ENCODE results near the gene TRIM29. TPM values are rescaled to one million over a fixed set of nuclear protein-coding genes. Genes with fewer than 3 reads are reported as not detected.

The TRIM29 gene
- total RNA-seq, 1 experiment from 2014 or later = 4.3 TPM

DNA sequence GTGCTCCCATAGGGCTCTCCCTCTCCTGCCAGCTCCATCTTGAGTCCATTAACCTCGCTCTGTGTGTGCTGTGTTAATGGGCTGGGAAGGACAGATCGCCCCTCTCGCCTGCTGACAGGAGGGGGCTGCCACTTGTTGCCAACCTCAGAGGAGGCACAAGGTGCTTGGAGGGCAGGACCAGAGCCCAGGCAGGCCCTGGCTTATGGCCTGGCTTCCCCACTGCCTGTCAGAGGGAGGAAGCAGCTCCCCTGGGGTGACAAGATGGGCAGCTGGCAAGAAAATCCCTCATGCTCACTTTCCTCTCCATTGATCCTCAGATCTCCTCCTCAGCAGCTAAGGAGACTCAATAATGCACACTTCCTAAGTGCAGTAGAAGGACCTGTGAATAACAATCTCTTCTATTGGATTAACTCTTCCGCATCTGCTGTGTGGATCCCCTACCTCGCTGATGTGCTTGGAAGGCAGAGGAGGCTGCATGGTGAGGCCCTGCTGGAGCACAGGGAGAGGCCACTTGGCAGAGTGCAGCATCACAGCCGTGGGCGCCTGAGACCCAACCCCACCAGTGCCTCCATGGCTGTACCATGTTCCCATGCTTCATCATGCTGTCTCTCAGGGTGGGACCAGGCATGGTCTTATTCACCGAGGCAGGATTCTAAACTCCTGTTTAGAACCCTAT is 70.3 kb downstream of the TRIM29 start:
- H3K36me3 Mint-ChIP-seq (ENCODE audit: insufficient read depth, unreplicated experiment) = no peaks in the 10 kb centered on the region
- H3K4me3 Mint-ChIP-seq (ENCODE audit: unreplicated experiment) = no peak overlapping the region
- peaks cover 22% of the 10 kb centered on the region for H3K27me3 Mint-ChIP-seq (ENCODE audit: insufficient read depth, unreplicated experiment)
- H3K9me3 Mint-ChIP-seq (ENCODE audit: unreplicated experiment) = no peaks in the 10 kb centered on the region
- Histone ChIP-seq H3K4me3 (ENCODE audit: low read depth, low read length) (no peak overlapping the region), H3K36me3 (ENCODE audit: control insufficient read depth, insufficient read depth, low read length) (no peaks in the 10 kb centered on the region), H3K9me3 (no peaks in the 10 kb centered on the region), H3K27me3 (replicated peaks; ENCODE audit: control insufficient read depth, insufficient read depth, low read length) (peaks cover 2% of the 10 kb centered on the region; the same call in 1 of the 2 replicates), H3K4me1 (no peaks in the 10 kb centered on the region)
- DNase-seq = no peak
- no TSS peak for BruUV-seq (replicated peaks)
- ChIA-PET POLR2A (no interaction called here), CTCF (no interaction called here)
- intact Hi-C loops (cut with micrococcal nuclease; ENCODE audit: unreplicated experiment) = no loop called here
- H3K27ac Mint-ChIP-seq (ENCODE audit: unreplicated experiment) = no peak overlapping the region
- no peaks in the 10 kb centered on the region for H3K4me1 Mint-ChIP-seq (ENCODE audit: low read depth, unreplicated experiment)
- TF ChIP-seq, protein P1, sequence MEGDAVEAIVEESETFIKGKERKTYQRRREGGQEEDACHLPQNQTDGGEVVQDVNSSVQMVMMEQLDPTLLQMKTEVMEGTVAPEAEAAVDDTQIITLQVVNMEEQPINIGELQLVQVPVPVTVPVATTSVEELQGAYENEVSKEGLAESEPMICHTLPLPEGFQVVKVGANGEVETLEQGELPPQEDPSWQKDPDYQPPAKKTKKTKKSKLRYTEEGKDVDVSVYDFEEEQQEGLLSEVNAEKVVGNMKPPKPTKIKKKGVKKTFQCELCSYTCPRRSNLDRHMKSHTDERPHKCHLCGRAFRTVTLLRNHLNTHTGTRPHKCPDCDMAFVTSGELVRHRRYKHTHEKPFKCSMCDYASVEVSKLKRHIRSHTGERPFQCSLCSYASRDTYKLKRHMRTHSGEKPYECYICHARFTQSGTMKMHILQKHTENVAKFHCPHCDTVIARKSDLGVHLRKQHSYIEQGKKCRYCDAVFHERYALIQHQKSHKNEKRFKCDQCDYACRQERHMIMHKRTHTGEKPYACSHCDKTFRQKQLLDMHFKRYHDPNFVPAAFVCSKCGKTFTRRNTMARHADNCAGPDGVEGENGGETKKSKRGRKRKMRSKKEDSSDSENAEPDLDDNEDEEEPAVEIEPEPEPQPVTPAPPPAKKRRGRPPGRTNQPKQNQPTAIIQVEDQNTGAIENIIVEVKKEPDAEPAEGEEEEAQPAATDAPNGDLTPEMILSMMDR (IDR thresholded peaks at IDR 0.05; ENCODE audit: insufficient read depth in 1 of 2, low read depth in 1 of 2, low read length in 1 of 2, severe bottlenecking in 1 of 2, unreplicated experiment in 1 of 2) = no peak

DNA sequence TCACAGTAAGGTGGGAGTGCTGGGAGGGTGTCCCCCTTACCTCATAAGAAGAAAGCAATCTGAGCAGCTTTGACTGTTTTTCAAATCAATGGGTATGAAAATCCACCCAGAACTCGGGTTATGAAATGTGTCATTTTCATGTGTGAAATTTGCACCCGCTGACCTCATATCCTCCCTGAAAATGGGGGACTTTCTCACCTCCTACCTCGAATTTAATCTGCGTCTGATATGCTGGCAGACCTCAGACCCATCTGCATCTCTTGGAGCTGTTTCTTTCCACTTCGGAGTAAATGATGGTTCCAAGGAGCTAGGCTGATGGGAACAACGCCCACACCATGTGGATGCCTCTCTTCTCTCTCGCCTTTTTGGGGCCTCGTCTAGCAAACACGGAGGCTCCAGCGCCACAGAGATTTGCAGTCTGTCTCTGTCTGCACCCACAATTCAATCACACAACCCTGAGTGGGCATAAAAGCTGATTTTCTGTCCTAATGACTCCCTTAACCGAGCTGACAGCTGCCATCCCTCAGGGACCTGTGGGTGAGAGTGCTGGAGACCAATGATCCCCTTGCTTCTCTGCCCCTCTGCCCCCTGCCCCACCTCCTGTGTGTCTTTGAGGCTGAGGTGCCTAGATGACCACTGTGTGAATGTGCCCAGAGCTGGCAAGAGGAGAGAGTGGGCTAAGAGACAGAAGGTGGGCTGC is 71.0 kb downstream of the TRIM29 start:
- Histone ChIP-seq H3K36me3 (ENCODE audit: control insufficient read depth, insufficient read depth, low read length) (no peaks in the 10 kb centered on the region), H3K27me3 (replicated peaks; ENCODE audit: control insufficient read depth, insufficient read depth, low read length) (peaks cover 2% of the 10 kb centered on the region; the same call in 1 of the 2 replicates), H3K4me3 (ENCODE audit: low read depth, low read length) (no peak overlapping the region), H3K4me1 (no peaks in the 10 kb centered on the region), H3K9me3 (no peaks in the 10 kb centered on the region)
- intact Hi-C loops (cut with micrococcal nuclease; ENCODE audit: unreplicated experiment) = no loop called here
- POLR2A ChIA-PET = no interaction called here
- CTCF ChIA-PET = no interaction called here
- no TSS peak for BruUV-seq (replicated peaks)
- no peak for DNase-seq
- Mint-ChIP-seq H3K4me1 (ENCODE audit: low read depth, unreplicated experiment) (no peaks in the 10 kb centered on the region), H3K4me3 (ENCODE audit: unreplicated experiment) (no peak overlapping the region), H3K36me3 (ENCODE audit: insufficient read depth, unreplicated experiment) (no peaks in the 10 kb centered on the region), H3K9me3 (ENCODE audit: unreplicated experiment) (no peaks in the 10 kb centered on the region), H3K27ac (ENCODE audit: unreplicated experiment) (no peak overlapping the region), H3K27me3 (ENCODE audit: insufficient read depth, unreplicated experiment) (peaks cover 19% of the 10 kb centered on the region)
- TF ChIP-seq, protein P1 (IDR thresholded peaks at IDR 0.05; ENCODE audit: insufficient read depth in 1 of 2, low read depth in 1 of 2, low read length in 1 of 2, severe bottlenecking in 1 of 2, unreplicated experiment in 1 of 2) = no peak

DNA sequence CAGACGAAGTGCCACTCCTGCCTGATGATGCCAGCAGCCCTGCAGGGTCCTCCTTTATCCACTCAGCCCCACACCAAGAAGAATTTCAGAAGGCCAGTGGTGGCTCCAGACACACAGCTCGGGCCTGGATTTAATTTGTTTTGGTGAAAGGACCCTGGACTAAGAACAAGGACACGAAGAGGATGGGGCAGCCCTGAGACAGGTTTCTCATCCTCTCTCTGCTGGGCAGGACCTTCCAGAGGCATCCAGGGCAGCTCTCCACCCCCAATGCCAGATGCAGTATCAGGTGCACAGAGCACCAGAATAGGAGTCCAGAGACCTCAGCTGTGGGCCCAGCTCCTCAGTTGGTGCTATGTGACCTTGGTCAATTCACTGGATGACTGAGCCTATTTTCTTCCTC is 72.0 kb downstream of the TRIM29 start:
- intact Hi-C loops (cut with micrococcal nuclease; ENCODE audit: unreplicated experiment) = no loop called here
- CTCF ChIA-PET = no interaction called here
- BruUV-seq (replicated peaks) = no TSS peak
- H3K27me3 Mint-ChIP-seq (ENCODE audit: insufficient read depth, unreplicated experiment) = peaks cover 19% of the 10 kb centered on the region
- Histone ChIP-seq H3K27me3 (replicated peaks; ENCODE audit: control insufficient read depth, insufficient read depth, low read length) (peaks cover 2% of the 10 kb centered on the region; the same call in 1 of the 2 replicates), H3K9me3 (no peaks in the 10 kb centered on the region), H3K4me1 (no peaks in the 10 kb centered on the region), H3K4me3 (ENCODE audit: low read depth, low read length) (no peak overlapping the region), H3K36me3 (ENCODE audit: control insufficient read depth, insufficient read depth, low read length) (no peaks in the 10 kb centered on the region)
- no peak overlapping the region for H3K27ac Mint-ChIP-seq (ENCODE audit: unreplicated experiment)
- DNase-seq = no peak
- TF ChIP-seq, protein P1 (IDR thresholded peaks at IDR 0.05; ENCODE audit: insufficient read depth in 1 of 2, low read depth in 1 of 2, low read length in 1 of 2, severe bottlenecking in 1 of 2, unreplicated experiment in 1 of 2) = no peak
- H3K4me3 Mint-ChIP-seq (ENCODE audit: unreplicated experiment) = no peak overlapping the region
- POLR2A ChIA-PET = no interaction called here
- H3K4me1 Mint-ChIP-seq (ENCODE audit: low read depth, unreplicated experiment) = no peaks in the 10 kb centered on the region
- no peaks in the 10 kb centered on the region for H3K9me3 Mint-ChIP-seq (ENCODE audit: unreplicated experiment)
- no peaks in the 10 kb centered on the region for H3K36me3 Mint-ChIP-seq (ENCODE audit: insufficient read depth, unreplicated experiment)

All from Caco-2 (cell line).